H1 (cell line): ENCODE results near the gene FGF11. TPM values are rescaled to one million over a fixed set of nuclear protein-coding genes. Genes with fewer than 3 reads are reported as not detected.

Source experiments
- CTCF ChIA-PET: fragments of 300-600 bp; sonication (Branson Sonifier 250); formaldehyde crosslinking; loops from one replicate; lab custom pipeline; 2021; ENCODE audit not compliant: partially characterized antibody; lab: Charles Lee
- POLR2A ChIA-PET: fragments of 300-600 bp; sonication (Branson Sonifier 250); formaldehyde crosslinking; loops from one replicate; lab custom pipeline; 2021; ENCODE audit warnings: inconsistent platforms; ENCODE audit not compliant: partially characterized antibody; lab: Charles Lee
- DNase-seq, 2 experiments: peaks; one replicate each; pipeline versions ENCODE4 v3.0.0 to v3.0.0-alpha.2; 2010 to 2022; ENCODE audit warnings: low spot score in 2 of 2, low read depth in 1 of 2, mixed read lengths in 1 of 2
- FAIRE-seq: peaks from 2 replicates; lab custom pipeline; 2011; peaks lifted over from hg19 to GRCh38; lab: Jason Lieb, UNC
- H2AFZ ChIP-seq: 2 replicates; pipeline ENCODE4 v1.8.1; 2012; ENCODE audit warnings: low read length, inconsistent platforms
- H2AK5ac ChIP-seq: 2 replicates; pipeline ENCODE4 v1.6.1; 2013; ENCODE audit warnings: low read depth, low read length
- H2BK120ac ChIP-seq: replicated peaks from 2 replicates; pipeline ENCODE3; 2013; ENCODE audit warnings: low read depth, low read length, inconsistent platforms
- H2BK12ac ChIP-seq: 2 replicates; pipeline ENCODE4 v1.6.1; 2013; ENCODE audit warnings: low read depth, low read length
- H2BK15ac ChIP-seq: 2 replicates; pipeline ENCODE4 v1.6.1; 2013; ENCODE audit warnings: low read length
- H2BK20ac ChIP-seq: 2 replicates; pipeline ENCODE4 v1.6.1; 2013; ENCODE audit warnings: low read length
- H2BK5ac ChIP-seq: 2 replicates; pipeline ENCODE4 v1.6.1; 2013; ENCODE audit warnings: low read depth, low read length
- H3K14ac ChIP-seq: 2 replicates; pipeline ENCODE4 v1.6.1; 2013; ENCODE audit warnings: inconsistent platforms; ENCODE audit not compliant: insufficient read length
- H3K18ac ChIP-seq: 2 replicates; pipeline ENCODE4 v1.6.1; 2013; ENCODE audit warnings: low read length; ENCODE audit errors: extremely low read depth
- H3K23ac ChIP-seq: 2 replicates; pipeline ENCODE4 v1.6.1; 2013; ENCODE audit warnings: inconsistent platforms; ENCODE audit not compliant: insufficient read length
- H3K23me2 ChIP-seq: 2 replicates; pipeline ENCODE4 v1.6.1; 2013; ENCODE audit warnings: low read depth, low read length
- H3K27ac ChIP-seq: 2 replicates; pipeline ENCODE4 v1.6.1; 2011; ENCODE audit warnings: low read depth, low read length, inconsistent platforms
- H3K27me3 ChIP-seq, 4 experiments: replicated peaks in 1 of 4; 1 replicate in 1 of 4; 2 replicates in 3 of 4; pipeline versions ENCODE4 v1.6.1 to v1.8.1; 2011 to 2013; ENCODE audit warnings: low read length in 3 of 4, mild to moderate bottlenecking in 3 of 4, inconsistent platforms in 2 of 4, mixed read lengths in 2 of 4, moderate library complexity in 1 of 4; ENCODE audit not compliant: control insufficient read depth in 3 of 4, insufficient read depth in 3 of 4; ENCODE audit errors: extremely low read depth in 1 of 4
- H3K36me3 ChIP-seq, 4 experiments: 2 replicates each; pipeline versions ENCODE4 v1.6.1 to v1.8.1; 2011 to 2013; ENCODE audit warnings: mild to moderate bottlenecking in 4 of 4, low read length in 3 of 4, moderate library complexity in 2 of 4, control low read depth in 1 of 4, inconsistent platforms in 1 of 4; ENCODE audit not compliant: insufficient read depth in 4 of 4, control insufficient read depth in 2 of 4
- H3K4ac ChIP-seq: replicated peaks from 2 replicates; pipeline ENCODE3; 2013; ENCODE audit warnings: low read length, low read depth, mixed read lengths, inconsistent platforms; ENCODE audit not compliant: insufficient read length
- H3K4me1 ChIP-seq, 4 experiments: replicated peaks in 1 of 4; 1 replicate in 1 of 4; 2 replicates in 3 of 4; pipeline versions ENCODE4 v1.6.1 to v1.8.1; 2011 to 2013; ENCODE audit warnings: low read length in 3 of 4, inconsistent platforms in 2 of 4, mixed read lengths in 1 of 4; ENCODE audit not compliant: insufficient read depth in 4 of 4, control insufficient read depth in 3 of 4
- H3K4me2 ChIP-seq, 2 experiments: 2 replicates each; pipeline versions ENCODE4 v1.6.1 to v1.8.1; 2011 to 2013; ENCODE audit warnings: low read depth in 2 of 2, low read length in 2 of 2, control low read depth in 1 of 2, inconsistent platforms in 1 of 2, mild to moderate bottlenecking in 1 of 2; ENCODE audit not compliant: insufficient read depth in 1 of 2
- H3K4me3 ChIP-seq, 4 experiments: fragments of 200-600, 300-600 bp in 1 of 4; sonication (generic), shearing (Covaris generic), sonication (Bioruptor Twin) in 1 of 4; 2 replicates each; pipeline versions ENCODE4 v1.5.1 to v1.8.1; 2011 to 2016; ENCODE audit warnings: low read length in 4 of 4, low read depth in 3 of 4, control low read depth in 2 of 4, inconsistent platforms in 2 of 4, mild to moderate bottlenecking in 2 of 4, mixed read lengths in 1 of 4, moderate library complexity in 1 of 4; ENCODE audit not compliant: insufficient read depth in 2 of 4; ENCODE audit errors: extremely low read depth in 1 of 4
- H3K56ac ChIP-seq: replicated peaks from 2 replicates; pipeline ENCODE3; 2013; ENCODE audit warnings: low read depth, mild to moderate bottlenecking, mixed read lengths, low read length, inconsistent platforms; ENCODE audit not compliant: insufficient read length
- H3K79me1 ChIP-seq: 2 replicates; pipeline ENCODE4 v1.6.1; 2013; ENCODE audit warnings: low read depth, low read length, control low read depth
- H3K79me2 ChIP-seq, 2 experiments: 2 replicates each; pipeline versions ENCODE4 v1.6.1 to v1.8.1; 2012 to 2013; ENCODE audit warnings: low read length in 2 of 2, mild to moderate bottlenecking in 2 of 2, inconsistent platforms in 1 of 2; ENCODE audit not compliant: insufficient read depth in 2 of 2, control insufficient read depth in 1 of 2
- H3K9ac ChIP-seq, 4 experiments: replicated peaks in 1 of 4; 1 replicate in 1 of 4; 2 replicates in 3 of 4; pipeline versions ENCODE4 v1.6.1 to v1.8.1; 2011 to 2013; ENCODE audit warnings: low read depth in 3 of 4, low read length in 3 of 4, control low read depth in 2 of 4, mild to moderate bottlenecking in 2 of 4, moderate library complexity in 2 of 4, inconsistent platforms in 1 of 4; ENCODE audit errors: extremely low read depth in 1 of 4
- H3K9me3 ChIP-seq, 2 experiments: 2 replicates each; pipeline versions ENCODE4 v1.6.1 to v1.8.1; 2012 to 2013; ENCODE audit warnings: mild to moderate bottlenecking in 2 of 2, moderate library complexity in 2 of 2, control low read depth in 1 of 2, inconsistent platforms in 1 of 2, low read depth in 1 of 2, low read length in 1 of 2, mixed read lengths in 1 of 2; ENCODE audit not compliant: insufficient read depth in 2 of 2
- H4K20me1 ChIP-seq, 2 experiments: replicated peaks in 1 of 2; 2 replicates each; pipeline versions ENCODE3 to v1.8.1; 2011 to 2013; ENCODE audit warnings: inconsistent platforms in 2 of 2, low read length in 2 of 2, mild to moderate bottlenecking in 1 of 2; ENCODE audit not compliant: insufficient read depth in 2 of 2, control insufficient read depth in 1 of 2
- H4K5ac ChIP-seq: 2 replicates; pipeline ENCODE4 v1.6.1; 2013; ENCODE audit warnings: low read length, low read depth, mixed read lengths, inconsistent platforms; ENCODE audit not compliant: insufficient read length
- H4K8ac ChIP-seq: 2 replicates; pipeline ENCODE4 v1.8.0; 2013; ENCODE audit warnings: mild to moderate bottlenecking, moderate library complexity, low read length, inconsistent platforms; ENCODE audit not compliant: insufficient read depth; ENCODE audit errors: extremely low read depth
- H4K91ac ChIP-seq: replicated peaks from 2 replicates; pipeline ENCODE3; 2013; ENCODE audit warnings: low read length, mixed read lengths, inconsistent platforms; ENCODE audit not compliant: insufficient read length
- RBBP5 ChIP-seq: IDR thresholded peaks from 2 replicates; pipeline ENCODE4 v1.7.1; 2012; ENCODE audit warnings: low read depth, mild to moderate bottlenecking, inconsistent platforms, low read length, moderate library complexity, borderline replicate concordance
- SP4 ChIP-seq: IDR thresholded peaks from 2 replicates; pipeline ENCODE4 v1.6.1; 2012; ENCODE audit warnings: low read length, inconsistent platforms
- TAF7 ChIP-seq: optimal IDR thresholded peaks from 2 replicates; pipeline ENCODE3; 2011; ENCODE audit warnings: low read depth, mild to moderate bottlenecking, inconsistent platforms, low read length, moderate library complexity, borderline replicate concordance
- TBP ChIP-seq: IDR thresholded peaks from 2 replicates; pipeline ENCODE4 v1.6.1; 2011; ENCODE audit warnings: low read depth, low read length, improper control_type of control experiment
- WGBS, 2 experiments: shearing (Covaris generic) in 1 of 2; methylation state at CpG; one replicate each; pipeline versions ENCODE4 v1.1.6 to v1.1.7; 2013 to 2015; ENCODE audit warnings: low lambda C conversion rate in 2 of 2, mixed read lengths in 2 of 2, inconsistent platforms in 1 of 2, low coverage in 1 of 2, missing lambda C conversion rate in 1 of 2; ENCODE audit not compliant: insufficient replicate concordance in 2 of 2, insufficient coverage in 1 of 2, insufficient read length in 1 of 2; ENCODE audit errors: extremely low coverage in 1 of 2, missing lambda C conversion rate in 1 of 2; 5-methylcytosine and 5-hydroxymethylcytosine counted together
- polyA plus RNA-seq, 7 experiments: library from polyadenylated mRNA; depleted of rRNA in 3 of 7; stranded (reverse) in 5 of 7; unstranded in 2 of 7; fragments of >200 nt in 5 of 7; fragments of 200-250 nt in 2 of 7; gene quantifications; 1 replicate in 5 of 7; 2 replicates in 1 of 7; 4 replicates in 1 of 7; pipeline versions ENCODE4 v1.2.1 to v1.2.3, GENCODE V29; 2011 to 2013; ENCODE audit warnings: missing spikeins in 2 of 7, mixed read lengths in 2 of 7
- total RNA-seq: library from RNA; stranded (reverse); fragmentation: NEBNext Ultra II Directional; extraction: Animal tissue kit (Norgen Biotek cat#: 25700); gene quantifications from 2 replicates; pipeline ENCODE4 v1.2.1, GENCODE V29; 2021
- TF ChIP-seq, protein P1 (sequence below), 3 experiments: IDR thresholded peaks; 1 replicate in 2 of 3; 2 replicates in 1 of 3; pipeline versions ENCODE4 v1.5.1 to v1.6.1; 2011; ENCODE audit warnings: low read length in 3 of 3, mild to moderate bottlenecking in 3 of 3, inconsistent platforms in 2 of 3, low read depth in 1 of 3, moderate library complexity in 1 of 3; ENCODE audit not compliant: insufficient read depth in 1 of 3; ENCODE audit errors: control extremely low read depth in 1 of 3
- TF ChIP-seq, protein P2 (sequence below): IDR thresholded peaks from 2 replicates; pipeline ENCODE4 v1.6.1; 2011; ENCODE audit warnings: low read length, improper control_type of control experiment

FGF11 gene
- total and polyA plus RNA-seq, 2 of the 8 experiments (the other 6 are each of a cell fraction or from before 2014, with no cell fraction given): 11.8 to 26.1 TPM

GRCh38 chr17:7465597-7466275 is 26.4 kb downstream of the FGF11 start:
- Histone ChIP-seq H3K4me1 (peaks cover 2 to 9% (median 7%) of the 10 kb centered on the region in 4 experiments), H2BK12ac (no peak overlapping the region), H3K4ac (no peak overlapping the region), H2BK20ac (no peak overlapping the region), H3K23me2 (no peaks in the 10 kb centered on the region), H3K18ac (no peak overlapping the region), H2BK5ac (no peak overlapping the region), H4K8ac (peak overlapping the region; percentile 57; the same call in 1 of the 2 replicates), H3K56ac (no peak overlapping the region), H3K27ac (no peak overlapping the region), H3K9ac (no peak overlapping the region), H3K36me3 (peaks cover 0 to 3% (median under 1%) of the 10 kb centered on the region in 4 experiments; a peak in 3 of 8 replicates), H2BK15ac (no peak overlapping the region), H2BK120ac (no peak overlapping the region), H3K14ac (no peak overlapping the region), H2AFZ (no peak overlapping the region), H2AK5ac (no peak overlapping the region), H4K5ac (no peak overlapping the region), H4K20me1 (peaks cover 0 to 1% of the 10 kb centered on the region in 2 experiments), H3K79me2 (no peaks in the 10 kb centered on the region), H3K27me3 (no peaks in the 10 kb centered on the region), H3K79me1 (peaks cover 2% of the 10 kb centered on the region; the same call in 1 of the 2 replicates), H3K23ac (no peak overlapping the region), H4K91ac (no peak overlapping the region), H3K4me2 (no peak overlapping the region), H3K9me3 (no peaks in the 10 kb centered on the region), H3K4me3 (no peak overlapping the region)
- ChIA-PET CTCF (interaction anchor here (1.0 to 1.5 kb wide), 5 partner anchors 10 to 93 kb away, joined by 3 to 8 read pairs (median 3); partner anchors contain the start of gene TNFSF13), POLR2A (interaction anchor here (0.9 to 13.8 kb wide), 4 partner anchors 16 to 62 kb away, joined by 3 to 200 read pairs (median 4); partner anchors contain the start of genes POLR2A, SLC35G6, TMEM102 and TMEM256)
- 96% methylated on average over 23 of the region's 33 CpGs; no CpG with 5 or more reads in 1 of the 2 experiments for WGBS, 2 experiments
- FAIRE-seq (no peak), DNase-seq (no peak)
- TF ChIP-seq TAF7 (no peak), SP4 (no peak), TBP (no peak), RBBP5 (no peak)
- TF ChIP-seq, protein P1, sequence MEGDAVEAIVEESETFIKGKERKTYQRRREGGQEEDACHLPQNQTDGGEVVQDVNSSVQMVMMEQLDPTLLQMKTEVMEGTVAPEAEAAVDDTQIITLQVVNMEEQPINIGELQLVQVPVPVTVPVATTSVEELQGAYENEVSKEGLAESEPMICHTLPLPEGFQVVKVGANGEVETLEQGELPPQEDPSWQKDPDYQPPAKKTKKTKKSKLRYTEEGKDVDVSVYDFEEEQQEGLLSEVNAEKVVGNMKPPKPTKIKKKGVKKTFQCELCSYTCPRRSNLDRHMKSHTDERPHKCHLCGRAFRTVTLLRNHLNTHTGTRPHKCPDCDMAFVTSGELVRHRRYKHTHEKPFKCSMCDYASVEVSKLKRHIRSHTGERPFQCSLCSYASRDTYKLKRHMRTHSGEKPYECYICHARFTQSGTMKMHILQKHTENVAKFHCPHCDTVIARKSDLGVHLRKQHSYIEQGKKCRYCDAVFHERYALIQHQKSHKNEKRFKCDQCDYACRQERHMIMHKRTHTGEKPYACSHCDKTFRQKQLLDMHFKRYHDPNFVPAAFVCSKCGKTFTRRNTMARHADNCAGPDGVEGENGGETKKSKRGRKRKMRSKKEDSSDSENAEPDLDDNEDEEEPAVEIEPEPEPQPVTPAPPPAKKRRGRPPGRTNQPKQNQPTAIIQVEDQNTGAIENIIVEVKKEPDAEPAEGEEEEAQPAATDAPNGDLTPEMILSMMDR (IDR thresholded peaks at IDR 0.05; ENCODE audit: control extremely low read depth in 1 of 3, insufficient read depth in 1 of 3, low read depth in 1 of 3, low read length in 3 of 3): no peak
- TF ChIP-seq, protein P2, sequence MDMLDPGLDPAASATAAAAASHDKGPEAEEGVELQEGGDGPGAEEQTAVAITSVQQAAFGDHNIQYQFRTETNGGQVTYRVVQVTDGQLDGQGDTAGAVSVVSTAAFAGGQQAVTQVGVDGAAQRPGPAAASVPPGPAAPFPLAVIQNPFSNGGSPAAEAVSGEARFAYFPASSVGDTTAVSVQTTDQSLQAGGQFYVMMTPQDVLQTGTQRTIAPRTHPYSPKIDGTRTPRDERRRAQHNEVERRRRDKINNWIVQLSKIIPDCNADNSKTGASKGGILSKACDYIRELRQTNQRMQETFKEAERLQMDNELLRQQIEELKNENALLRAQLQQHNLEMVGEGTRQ: no peak
